Measurements from ENCODE around the gene NAMPT. TPM values are rescaled to one million over a fixed set of nuclear protein-coding genes. Genes with fewer than 3 reads are reported as not detected.

Gene NAMPT
- total RNA-seq, 6 experiments from 2014 or later: 36.4 to 52.1 (median 44.6) TPM

DNA sequence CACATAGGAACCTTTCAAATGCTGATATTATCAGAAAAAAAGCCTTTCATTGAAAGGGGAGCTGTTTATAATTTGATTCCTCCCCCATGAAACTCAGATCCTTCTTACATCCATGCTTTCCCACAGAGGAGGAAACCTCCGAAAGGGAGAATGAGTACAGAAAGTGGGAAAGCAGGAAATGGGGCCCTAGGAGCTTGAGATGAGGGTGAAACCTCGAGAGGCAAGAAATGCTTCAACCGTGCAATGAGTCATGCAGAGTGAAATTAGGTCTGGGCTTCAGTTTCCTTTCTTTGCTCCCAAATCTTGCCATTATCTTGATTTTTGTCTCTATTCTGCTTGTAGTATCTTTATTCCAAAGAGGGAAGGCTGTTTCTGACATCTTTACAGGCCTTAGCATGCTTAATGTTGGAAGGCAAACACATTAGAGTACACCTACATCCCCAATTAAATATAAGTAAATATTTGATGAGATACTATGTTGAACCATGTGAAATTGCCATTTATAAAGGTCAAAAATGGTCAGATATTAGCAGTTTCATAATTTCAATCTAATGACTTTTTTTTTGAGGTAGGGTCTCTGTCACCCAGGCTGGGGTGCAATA, 79.1 kb downstream of the NAMPT start:
- Mint-ChIP-seq H3K9me3 (peaks cover 14% of the 10 kb centered on the region), H3K4me1 (ENCODE audit: low read depth) (peaks cover 10% of the 10 kb centered on the region), H3K36me3 (ENCODE audit: low read depth) (no peaks in the 10 kb centered on the region), H3K27ac (no peak overlapping the region), H3K27me3 (ENCODE audit: insufficient read depth) (peaks cover 8% of the 10 kb centered on the region), H3K4me3 (no peak overlapping the region)
- TF ChIP-seq, protein P1, sequence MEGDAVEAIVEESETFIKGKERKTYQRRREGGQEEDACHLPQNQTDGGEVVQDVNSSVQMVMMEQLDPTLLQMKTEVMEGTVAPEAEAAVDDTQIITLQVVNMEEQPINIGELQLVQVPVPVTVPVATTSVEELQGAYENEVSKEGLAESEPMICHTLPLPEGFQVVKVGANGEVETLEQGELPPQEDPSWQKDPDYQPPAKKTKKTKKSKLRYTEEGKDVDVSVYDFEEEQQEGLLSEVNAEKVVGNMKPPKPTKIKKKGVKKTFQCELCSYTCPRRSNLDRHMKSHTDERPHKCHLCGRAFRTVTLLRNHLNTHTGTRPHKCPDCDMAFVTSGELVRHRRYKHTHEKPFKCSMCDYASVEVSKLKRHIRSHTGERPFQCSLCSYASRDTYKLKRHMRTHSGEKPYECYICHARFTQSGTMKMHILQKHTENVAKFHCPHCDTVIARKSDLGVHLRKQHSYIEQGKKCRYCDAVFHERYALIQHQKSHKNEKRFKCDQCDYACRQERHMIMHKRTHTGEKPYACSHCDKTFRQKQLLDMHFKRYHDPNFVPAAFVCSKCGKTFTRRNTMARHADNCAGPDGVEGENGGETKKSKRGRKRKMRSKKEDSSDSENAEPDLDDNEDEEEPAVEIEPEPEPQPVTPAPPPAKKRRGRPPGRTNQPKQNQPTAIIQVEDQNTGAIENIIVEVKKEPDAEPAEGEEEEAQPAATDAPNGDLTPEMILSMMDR (IDR thresholded peaks at IDR 0.05): no peak
- DNase-seq: no peak

DNA sequence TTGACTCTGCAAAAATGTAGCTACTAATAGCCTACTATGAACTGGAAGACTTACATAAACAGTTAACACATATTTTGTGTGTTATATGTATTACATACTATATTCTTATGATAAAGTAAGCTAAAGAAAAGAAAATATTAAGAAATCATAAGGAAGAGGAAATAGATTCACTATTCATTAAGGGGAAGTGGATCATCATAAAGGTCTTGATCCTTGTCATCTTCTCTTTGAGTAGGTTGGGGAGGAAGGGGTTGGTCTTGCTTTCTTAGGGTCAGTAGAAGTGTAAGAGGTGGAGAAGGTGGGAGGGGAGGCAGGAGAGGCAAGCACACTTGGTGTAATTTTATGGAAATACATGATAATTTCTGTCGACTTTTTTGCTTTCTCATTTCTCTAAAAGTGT, 81.3 kb downstream of the NAMPT start:
- peaks cover 10% of the 10 kb centered on the region for H3K4me1 Mint-ChIP-seq (ENCODE audit: low read depth)
- TF ChIP-seq, protein P1 (IDR thresholded peaks at IDR 0.05): no peak
- H3K27me3 Mint-ChIP-seq (ENCODE audit: insufficient read depth): peaks cover 7% of the 10 kb centered on the region
- H3K4me3 Mint-ChIP-seq: no peak overlapping the region
- no peak for DNase-seq
- no peak overlapping the region for H3K27ac Mint-ChIP-seq
- H3K36me3 Mint-ChIP-seq (ENCODE audit: low read depth): no peaks in the 10 kb centered on the region
- peaks cover 4% of the 10 kb centered on the region; the same call in 1 of the 2 replicates for H3K9me3 Mint-ChIP-seq

DNA sequence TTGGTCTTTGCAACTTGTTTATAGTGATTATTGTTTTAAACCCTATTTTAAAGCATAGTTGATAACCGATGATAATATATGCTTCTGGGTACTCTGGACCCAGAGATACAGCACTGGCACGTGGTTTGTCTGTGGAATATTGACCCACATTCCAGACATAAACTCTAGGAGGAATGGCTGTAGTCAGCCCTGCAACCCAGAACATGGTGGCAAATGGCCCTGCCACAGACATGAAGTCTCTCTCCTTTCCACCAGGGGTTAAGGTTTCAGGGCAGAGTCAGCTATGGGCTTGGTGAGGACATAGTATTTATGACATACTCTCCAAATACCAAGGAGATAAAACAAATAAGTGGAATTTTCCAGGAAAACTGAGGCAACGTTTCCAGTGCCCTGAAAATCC, 83.6 kb downstream of the NAMPT start:
- no peak for DNase-seq
- Mint-ChIP-seq H3K27me3 (ENCODE audit: insufficient read depth) (peaks cover 3% of the 10 kb centered on the region; the same call in 1 of the 2 replicates), H3K36me3 (ENCODE audit: low read depth) (no peaks in the 10 kb centered on the region), H3K9me3 (no peaks in the 10 kb centered on the region), H3K4me3 (no peak overlapping the region), H3K27ac (no peak overlapping the region), H3K4me1 (ENCODE audit: low read depth) (peaks cover 10% of the 10 kb centered on the region)
- TF ChIP-seq, protein P1 (IDR thresholded peaks at IDR 0.05): no peak

DNA sequence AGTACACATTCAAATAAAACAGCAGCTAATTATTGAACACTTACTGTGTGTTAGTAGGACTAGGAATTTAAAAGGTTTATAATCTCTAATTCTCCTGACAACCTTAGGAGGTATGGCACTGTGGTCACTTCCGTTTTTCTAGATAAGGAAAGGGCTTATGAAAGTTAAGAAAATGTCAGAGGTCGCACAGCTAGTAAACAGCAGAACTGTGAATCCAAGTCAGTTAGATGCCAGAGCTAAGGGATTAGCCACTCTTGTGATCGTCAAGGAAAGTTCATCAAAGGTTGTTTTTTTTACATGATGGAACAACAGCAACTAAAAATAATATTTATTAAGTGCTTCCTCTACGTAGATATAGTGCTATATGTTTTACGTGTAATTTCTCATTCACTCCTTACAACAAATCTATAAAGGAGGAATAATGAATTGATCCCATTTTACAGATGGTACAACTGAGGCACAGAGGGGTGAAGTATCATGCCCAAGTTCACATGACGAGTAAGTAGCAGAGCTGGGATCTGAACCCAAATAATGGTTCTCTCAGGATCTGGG, 84.9 kb downstream of the NAMPT start:
- DNase-seq: no peak
- TF ChIP-seq, protein P1 (IDR thresholded peaks at IDR 0.05): no peak
- Mint-ChIP-seq H3K4me1 (ENCODE audit: low read depth) (no peaks in the 10 kb centered on the region), H3K27ac (no peak overlapping the region), H3K4me3 (no peak overlapping the region), H3K27me3 (ENCODE audit: insufficient read depth) (peaks cover 6% of the 10 kb centered on the region; the same call in 1 of the 2 replicates), H3K36me3 (ENCODE audit: low read depth) (no peaks in the 10 kb centered on the region), H3K9me3 (no peaks in the 10 kb centered on the region)

DNA sequence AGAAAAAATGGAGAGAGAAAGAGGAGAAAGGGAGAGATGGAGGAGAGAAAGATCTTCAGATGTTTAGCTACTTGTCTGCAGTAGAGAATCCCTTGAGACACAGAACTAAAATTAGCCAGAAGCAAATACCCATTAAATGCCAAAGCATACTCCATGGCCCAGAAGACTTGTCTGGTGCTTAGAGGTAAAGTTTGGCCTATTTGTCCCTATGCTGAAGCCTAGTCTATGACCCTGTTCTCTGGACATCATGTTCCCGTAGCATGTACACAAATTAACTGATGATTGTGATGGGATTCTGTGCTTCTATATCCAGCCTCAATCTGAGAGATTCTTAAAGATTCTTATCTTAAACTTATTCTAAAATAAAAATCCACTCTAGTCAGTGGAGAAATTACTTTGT, 85.8 kb downstream of the NAMPT start:
- TF ChIP-seq, protein P1 (IDR thresholded peaks at IDR 0.05): no peak
- Mint-ChIP-seq H3K9me3 (no peaks in the 10 kb centered on the region), H3K27me3 (ENCODE audit: insufficient read depth) (peaks cover 14% of the 10 kb centered on the region), H3K36me3 (ENCODE audit: low read depth) (no peaks in the 10 kb centered on the region), H3K4me3 (no peak overlapping the region), H3K4me1 (ENCODE audit: low read depth) (no peaks in the 10 kb centered on the region), H3K27ac (no peak overlapping the region)
- DNase-seq: no peak

Other genes starting within 250 kb of the NAMPT start
- gene SYPL1, start 172.7 kb downstream of the NAMPT start, total RNA-seq (2021; fragmentation: NEBNext Ultra II Directional; extraction: Animal tissue kit (Norgen Biotek cat#: 25700)): 10 to 100 TPM; 66.5 to 84.0 (median 74.6) TPM